GM04503 (cell line): ENCODE measurements around the gene ACOX3.
"Not testable (repeated sequence)": the region's sequence is repeated elsewhere in the genome, so short reads cannot be mapped to it uniquely, and the experiment has no call there.

Source experiments
- DNase-seq: peaks from one replicate; pipeline ENCODE4 v3.0.0-alpha.2; 2012; ENCODE audit warnings: low read depth

The ACOX3 gene

GRCh38 chr4:8387194-8387593, 53.3 kb downstream of the ACOX3 start:
- no peak for DNase-seq

- DNase-seq = no peak
Observed at GRCh38 chr4:8386731-8387130, 53.8 kb downstream of the ACOX3 start.

GRCh38 chr4:8386131-8386530, 54.4 kb downstream of the ACOX3 start:
- DNase-seq = not testable (repeated sequence)

GRCh38 chr4:8385611-8386010, 54.9 kb downstream of the ACOX3 start:
- no peak for DNase-seq

- no peak for DNase-seq
Observed at GRCh38 chr4:8385106-8385505, 55.4 kb downstream of the ACOX3 start.

GRCh38 chr4:8384397-8385060, 56.0 kb downstream of the ACOX3 start:
- no peak for DNase-seq

GRCh38 chr4:8383451-8384160, 56.9 kb downstream of the ACOX3 start:
- no peak for DNase-seq

- no peak for DNase-seq
Observed at GRCh38 chr4:8383016-8383415, 57.5 kb downstream of the ACOX3 start.

GRCh38 chr4:8381814-8382581, 58.5 kb downstream of the ACOX3 start:
- DNase-seq = no peak

GRCh38 chr4:8380511-8381415, 59.8 kb downstream of the ACOX3 start:
- no peak for DNase-seq

- DNase-seq = no peak
Observed at GRCh38 chr4:8379771-8380170, 60.8 kb downstream of the ACOX3 start.

GRCh38 chr4:8379281-8379680, 61.2 kb downstream of the ACOX3 start:
- DNase-seq = no peak

- no peak for DNase-seq
Observed at GRCh38 chr4:8378776-8379175, 61.7 kb downstream of the ACOX3 start.

GRCh38 chr4:8378101-8378724, 62.3 kb downstream of the ACOX3 start:
- DNase-seq = no peak

- DNase-seq = no peak
Observed at GRCh38 chr4:8377103-8378075, 63.1 kb downstream of the ACOX3 start.

- no peak for DNase-seq
Observed at GRCh38 chr4:8376361-8377102, 64.0 kb downstream of the ACOX3 start.

GRCh38 chr4:8374851-8375649, 65.5 kb downstream of the ACOX3 start:
- no peak for DNase-seq

- no peak for DNase-seq
Observed at GRCh38 chr4:8373973-8374545, 66.5 kb downstream of the ACOX3 start.
